GM21526 (cell line): ENCODE data around the gene PLA2G4B.
"Not testable (repeated sequence)": the region's sequence is repeated elsewhere in the genome, so short reads cannot be mapped to it uniquely, and the experiment has no call there.

ENCODE experiments used
- ATAC-seq: cut with Tn5 transposase; IDR thresholded peaks from one replicate; pipeline ENCODE4 v1.9.1; 2021; ENCODE audit warnings: moderate library complexity; ENCODE audit not compliant: unreplicated experiment, low FRiP score

Gene PLA2G4B

DNA sequence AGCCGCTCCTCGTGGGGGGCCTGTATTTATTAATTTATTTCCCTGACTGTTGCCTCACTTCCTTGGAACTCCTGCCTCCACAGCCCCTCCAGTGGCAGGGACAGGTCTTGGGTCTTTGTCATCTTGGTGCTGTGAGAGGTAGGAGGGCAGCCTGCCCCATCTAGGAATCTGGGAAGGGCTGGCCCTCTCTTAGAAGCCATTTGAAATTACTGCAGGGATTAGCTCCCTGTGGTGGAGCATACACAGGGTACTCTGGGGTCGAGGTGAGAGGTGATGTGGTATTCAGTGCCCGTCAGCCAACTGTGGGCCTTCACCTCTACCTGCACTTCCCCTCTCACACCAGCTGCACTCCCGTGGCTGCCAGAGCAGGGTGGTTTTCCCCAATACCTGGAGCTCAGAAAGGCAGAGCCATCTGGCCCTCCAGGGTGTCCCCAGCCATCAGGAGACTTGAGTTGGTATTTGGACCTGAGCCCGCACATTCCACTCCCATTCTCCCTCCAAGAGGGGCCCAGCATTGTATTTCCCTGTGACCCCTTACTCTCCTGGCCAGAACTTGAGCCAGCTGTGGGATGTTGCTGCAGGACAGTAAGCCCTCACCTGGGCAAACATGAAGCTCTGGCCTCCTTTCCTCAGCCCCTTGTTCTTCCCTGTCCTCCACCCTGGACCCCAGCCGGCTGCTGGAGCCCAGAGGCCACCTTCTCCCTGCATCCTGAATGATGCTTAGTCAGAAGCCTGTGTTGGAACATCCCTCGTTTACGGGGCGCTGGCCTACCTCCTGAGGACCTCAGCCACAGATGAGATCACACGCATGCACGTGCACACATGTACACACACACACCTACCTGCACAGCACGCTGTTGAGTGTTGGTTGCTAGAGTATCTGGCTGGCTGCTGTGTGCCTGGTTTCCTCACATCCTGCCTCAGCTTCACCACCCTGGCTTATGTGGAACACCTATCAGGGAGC, 12.8 kb upstream of the PLA2G4B start:
- no peak for ATAC-seq

DNA sequence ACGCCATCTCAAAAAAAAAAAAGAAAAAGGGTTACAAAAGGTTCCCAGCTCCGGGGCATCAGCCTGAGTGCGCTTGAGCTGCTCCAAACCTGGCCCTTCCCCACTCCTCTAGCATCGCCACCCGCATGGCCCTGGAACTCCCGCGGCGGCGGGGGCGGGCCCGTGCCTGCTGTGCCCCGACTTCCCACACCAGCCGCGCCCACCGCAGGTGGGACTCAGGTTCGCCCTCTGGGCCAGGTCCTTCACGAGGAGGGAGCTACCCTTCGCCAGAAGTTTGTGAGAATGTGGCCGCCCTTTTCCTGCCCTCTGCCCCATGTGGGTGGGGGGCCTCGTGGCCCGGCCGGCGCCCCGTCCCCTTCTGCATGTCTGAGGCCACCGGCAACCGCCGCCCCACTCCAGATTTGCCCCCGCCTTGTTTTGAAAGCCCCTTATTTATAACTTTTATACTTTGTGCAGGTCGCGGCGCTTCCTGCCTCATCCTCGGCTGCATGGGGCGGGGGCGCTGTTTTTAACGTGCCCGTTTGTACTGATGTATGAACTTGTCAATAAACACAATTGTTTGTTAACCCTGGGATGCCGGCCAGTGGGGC, 11.3 kb upstream of the PLA2G4B start:
- peak; percentile 8 for ATAC-seq

DNA sequence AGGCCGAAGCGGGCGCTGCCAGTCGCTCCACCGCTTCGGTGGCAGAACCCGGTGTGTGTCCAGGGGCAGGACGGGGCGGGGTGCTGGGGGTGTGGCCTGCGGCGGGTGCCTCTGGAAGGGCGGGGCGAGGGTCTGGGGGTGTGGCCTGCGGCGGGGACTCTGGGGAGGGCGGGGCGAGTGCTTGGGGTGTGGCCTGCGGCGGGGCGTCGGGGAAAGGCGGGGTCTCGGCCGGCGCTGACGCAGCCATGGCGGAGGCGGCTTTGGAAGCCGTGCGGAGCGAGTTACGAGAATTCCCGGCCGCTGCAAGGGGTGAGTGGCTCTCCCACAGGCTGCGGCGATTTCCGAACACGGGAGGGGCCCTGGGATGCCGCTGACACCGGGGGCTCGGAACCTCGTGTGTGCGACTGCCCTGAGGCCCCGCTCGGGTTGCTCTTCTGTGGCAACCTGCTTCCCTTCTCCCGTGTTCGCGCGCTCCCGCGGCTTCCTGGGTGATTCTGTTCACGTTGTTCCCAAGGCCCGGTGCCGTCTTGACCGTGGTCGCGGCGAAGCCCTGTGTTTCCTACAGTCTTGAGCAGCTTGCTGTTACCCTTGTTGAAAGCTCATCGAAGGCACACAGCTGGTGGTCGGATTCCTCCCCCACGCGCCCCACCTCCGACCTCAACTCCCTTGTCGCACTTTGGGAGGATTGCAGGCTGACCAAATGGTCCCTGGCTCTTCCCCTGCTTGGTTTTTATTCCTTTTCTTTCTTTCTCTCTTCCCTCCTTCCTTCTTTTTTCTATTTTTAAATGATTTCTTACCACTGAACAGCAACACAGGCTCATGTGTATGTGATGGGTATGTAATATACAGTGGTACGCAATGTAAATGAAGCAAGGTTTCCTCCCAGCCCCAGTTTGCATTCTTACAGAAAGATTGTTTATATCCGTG, 10.5 kb upstream of the PLA2G4B start, which contains the start of gene JMJD7:
JMJD7 (plus strand) TSS at position 213 of the 927 bp plus-strand sequence; CDS start at position 246, 33 bp downstream.
- peak; percentile 60 for ATAC-seq

DNA sequence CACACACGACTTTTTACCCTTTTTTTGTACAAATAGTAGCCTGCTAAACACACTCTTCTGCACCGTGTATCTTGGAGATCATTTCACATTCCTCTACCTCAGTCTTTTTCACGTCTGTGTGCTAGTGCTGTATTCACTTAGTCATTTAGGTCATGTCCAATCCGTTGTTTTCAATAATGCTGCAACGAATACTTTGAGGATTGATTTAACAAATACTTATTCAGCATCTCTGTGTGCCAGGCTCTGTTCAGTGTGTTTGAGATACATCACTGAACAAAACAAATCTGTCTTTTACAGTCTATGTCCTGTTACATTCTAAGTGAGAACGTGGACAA, 9.9 kb upstream of the PLA2G4B start:
- no peak for ATAC-seq

DNA sequence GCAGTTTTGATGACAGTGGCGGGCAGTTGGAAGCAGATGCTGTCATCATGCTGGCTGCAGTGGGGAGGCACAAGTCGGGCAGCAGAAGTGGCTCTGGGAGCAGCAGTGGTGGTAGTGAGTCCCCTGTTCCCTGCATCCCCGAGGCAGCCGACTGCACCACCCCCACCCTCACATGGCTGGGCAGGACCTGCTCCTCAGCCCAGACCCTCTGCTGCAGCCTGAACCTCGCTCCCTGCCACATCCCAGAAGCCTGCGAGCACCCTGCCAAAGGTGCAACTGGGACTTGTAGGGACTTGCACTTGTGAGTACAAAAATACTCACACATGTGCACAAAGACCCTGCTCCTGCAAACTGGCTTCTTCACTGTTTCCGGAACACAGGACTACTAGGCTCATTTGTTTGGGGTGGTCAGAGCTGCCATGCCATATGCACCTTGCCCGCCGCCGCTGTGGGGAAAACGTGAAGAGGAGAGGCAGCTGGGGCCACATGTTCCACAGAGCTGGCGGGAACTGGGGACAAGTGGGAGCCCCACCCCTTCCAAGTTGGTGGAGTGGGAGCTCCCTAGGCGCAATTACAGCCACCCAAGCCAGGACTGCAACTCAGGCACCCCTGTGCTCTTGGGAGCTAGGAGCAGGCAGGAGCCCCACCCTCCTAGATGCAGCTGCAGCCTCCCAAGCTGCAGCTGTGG, 8.5 kb upstream of the PLA2G4B start:
- no peak for ATAC-seq

DNA sequence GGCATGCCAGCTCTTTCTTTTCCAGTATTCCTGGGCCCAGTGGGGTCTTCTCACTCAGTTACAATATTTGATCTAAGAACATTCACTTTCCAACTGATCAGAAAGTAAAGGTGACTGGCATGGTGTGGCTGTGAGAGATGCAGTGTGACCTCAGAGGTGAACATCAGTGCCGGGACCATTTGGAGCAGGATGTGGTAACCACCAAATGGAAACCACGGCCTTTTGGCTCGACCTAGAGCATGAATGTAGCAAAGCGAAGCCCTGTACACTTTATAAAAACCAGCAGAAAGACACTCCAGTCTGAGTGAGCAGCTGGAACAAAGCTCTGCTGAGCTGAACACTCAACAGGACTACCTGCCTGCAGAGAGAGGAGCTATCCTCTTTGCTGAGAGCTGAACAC, 7.4 kb upstream of the PLA2G4B start:
- ATAC-seq = not testable (repeated sequence)

DNA sequence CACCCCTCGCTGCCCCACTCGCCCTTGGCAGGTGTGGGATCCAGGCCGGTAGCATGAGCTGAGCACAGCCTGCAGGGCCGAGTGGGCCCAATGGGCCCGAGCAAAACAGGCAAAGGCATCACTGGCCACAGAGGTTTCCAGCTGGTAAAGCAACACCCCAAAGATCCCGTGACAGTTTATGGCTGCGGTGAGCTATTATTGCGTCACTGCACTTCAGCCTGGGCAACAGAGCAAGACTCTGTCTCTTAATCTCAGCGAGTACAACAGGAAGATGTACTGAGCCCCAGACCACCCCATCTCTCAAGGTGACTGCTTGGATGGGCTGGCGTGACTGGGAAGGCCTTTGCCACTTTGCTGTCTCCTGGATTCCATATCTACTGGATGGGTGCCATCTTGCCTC, 6.4 kb upstream of the PLA2G4B start:
- ATAC-seq = no peak

DNA sequence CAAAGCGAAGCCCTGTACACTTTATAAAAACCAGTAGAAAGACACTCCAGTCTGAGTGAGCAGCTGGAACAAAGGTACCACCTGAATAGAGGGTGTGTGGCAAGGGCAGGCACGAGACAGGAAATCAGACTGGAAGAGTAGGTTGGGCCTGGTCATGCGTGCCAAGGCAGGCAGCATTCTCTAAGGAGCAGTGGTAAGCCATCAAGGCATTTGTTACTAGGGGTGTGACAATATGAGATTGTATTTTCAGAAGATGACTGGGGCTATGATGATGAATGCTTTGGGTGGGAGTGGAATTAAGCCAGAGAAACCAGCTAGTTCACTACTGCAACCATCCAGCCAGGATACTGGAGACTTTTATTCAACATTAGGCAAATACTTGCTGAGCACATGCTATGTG, 5.8 kb upstream of the PLA2G4B start:
- no peak for ATAC-seq

DNA sequence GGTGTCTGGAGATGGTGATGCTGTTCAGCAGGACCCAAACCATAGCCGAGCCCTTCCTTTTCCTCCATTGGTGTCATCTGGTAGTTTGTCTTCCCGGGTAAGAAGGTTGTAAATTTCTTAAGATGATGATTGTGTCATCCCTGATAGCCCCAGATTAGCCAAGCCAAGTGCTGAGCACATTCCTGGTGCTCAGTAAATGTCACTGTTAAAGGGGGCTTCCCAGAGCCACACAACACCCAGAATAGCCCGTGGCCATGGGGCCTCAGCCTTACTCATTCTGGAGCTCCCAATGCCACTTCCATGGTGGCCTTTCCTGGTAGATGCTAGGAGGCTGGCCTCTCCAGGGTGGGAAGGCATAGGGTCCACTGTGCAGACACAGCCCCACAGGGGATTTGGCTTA, 4.6 kb upstream of the PLA2G4B start:
- ATAC-seq = no peak

DNA sequence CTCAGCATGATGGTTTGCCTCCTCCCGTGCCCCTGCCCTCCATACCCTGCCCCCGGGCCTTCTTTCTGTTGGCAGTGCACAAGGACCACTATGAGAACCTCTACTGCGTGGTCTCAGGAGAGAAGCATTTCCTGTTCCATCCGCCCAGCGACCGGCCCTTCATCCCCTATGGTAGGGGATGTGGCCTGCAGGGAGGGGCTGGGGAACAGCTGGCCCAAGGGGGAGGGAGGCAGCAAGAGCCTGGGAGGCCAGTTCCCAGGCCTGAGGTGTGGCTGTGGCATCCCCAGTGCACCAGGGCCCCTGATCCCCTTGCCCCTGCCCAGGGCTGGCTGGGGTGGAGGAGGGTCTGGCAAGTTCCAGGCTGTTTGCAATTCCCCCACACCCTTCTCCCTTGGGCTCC, 2.6 kb upstream of the PLA2G4B start:
- no peak for ATAC-seq

DNA sequence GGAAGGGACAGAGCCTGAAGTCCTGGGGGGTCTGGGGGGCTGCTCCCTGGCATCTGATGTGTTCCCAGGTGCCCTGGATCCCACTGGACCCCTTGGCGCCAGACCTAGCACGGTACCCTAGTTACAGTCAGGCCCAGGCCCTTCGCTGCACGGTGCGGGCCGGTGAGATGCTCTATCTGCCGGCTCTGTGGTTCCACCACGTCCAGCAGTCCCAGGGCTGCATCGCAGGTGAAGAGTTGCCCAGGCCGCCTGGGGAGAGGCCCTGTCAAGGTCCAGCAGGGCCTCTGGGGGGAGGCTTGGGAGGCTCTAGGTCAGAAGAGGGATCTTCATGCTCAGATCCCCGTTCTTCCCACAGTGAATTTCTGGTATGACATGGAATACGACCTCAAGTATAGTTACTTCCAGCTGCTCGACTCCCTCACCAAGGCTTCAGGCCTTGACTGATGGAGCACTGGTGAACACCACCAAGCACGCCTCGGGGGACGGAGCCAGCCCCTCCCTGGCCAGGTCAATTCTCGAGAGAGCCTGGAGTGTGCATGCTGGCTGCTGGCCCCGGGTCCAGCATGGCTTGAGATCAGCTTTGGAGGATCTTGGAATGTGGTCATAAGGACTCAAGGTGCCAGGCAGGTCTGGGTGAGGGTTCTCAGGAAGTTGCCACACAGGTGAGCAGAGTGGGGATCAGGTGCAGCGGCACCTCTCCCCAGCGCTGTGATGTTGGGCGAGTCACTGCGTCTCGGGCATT, 1.8 kb upstream of the PLA2G4B start:
- no peak for ATAC-seq

DNA sequence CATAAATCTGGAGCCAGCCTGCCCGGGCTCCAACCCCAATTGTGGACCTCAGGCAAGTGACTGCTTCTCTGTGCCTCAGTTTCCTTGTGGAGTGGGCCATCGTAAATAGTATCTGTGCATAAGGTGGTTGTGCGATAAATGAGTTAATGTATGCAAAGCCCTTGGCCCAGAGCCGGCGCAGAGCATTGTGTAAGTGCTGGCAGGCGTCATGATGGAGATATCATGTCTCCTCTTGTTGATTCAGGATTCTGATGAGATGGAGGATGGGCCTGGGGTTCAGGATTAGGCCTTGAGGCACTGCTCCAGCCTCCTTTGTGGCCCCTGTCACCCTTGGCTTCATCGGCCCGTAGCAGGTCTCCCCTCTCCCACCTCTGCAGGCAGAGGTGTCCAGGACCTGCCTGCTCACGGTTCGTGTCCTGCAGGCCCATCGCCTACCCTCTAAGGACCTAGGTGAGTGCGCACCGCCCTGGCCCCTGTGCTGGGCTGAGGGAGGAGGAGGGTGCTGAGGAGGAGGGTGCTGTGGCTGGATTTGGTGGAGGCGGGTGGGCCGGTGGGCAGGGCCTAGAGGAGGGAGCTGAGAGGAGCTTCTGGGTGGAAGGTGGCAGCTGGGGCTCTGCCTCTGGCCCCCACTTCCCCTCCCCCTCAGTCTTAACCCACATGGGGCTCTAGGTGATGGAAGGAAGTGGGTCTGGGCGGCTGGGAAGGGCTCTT, 1.3 kb downstream of the PLA2G4B start:
- no peak for ATAC-seq

DNA sequence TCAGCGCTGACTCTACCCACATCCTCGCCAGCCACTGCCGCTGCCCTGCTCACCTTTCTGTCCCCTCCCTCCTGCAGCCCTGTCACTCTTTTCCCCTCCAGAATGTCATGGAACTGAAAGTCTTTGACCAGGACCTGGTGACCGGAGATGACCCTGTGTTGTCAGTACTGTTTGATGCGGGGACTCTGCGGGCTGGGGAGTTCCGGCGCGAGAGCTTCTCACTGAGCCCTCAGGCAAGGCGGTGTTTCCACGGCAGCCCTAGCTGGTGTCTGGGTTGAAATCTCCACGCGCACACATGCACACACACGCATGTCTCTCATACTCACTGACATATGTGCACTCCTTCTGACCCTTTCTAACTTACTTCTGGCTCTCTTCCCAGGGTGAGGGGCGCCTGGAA, 2.0 kb downstream of the PLA2G4B start:
- no peak for ATAC-seq

DNA sequence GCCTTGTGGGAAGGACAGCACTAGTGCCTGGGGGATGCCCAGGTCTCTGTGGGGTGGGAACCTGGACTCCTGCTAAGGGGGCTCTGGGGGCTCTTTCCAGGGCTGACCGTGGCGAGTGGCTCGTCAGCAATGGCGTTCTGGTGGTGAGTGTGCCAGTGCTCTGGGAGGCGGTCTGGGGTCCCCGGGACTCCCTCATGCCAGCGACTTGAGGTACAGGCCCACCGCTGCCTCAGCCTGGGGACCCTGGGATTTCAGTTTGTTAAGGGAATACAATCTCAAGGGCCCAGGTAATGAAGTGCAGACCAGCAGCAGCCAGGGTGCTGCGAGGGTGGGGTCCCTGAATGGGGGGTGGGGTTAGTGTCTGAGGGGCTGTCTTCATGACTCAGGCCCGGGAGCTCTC, 2.5 kb downstream of the PLA2G4B start:
- ATAC-seq = no peak

DNA sequence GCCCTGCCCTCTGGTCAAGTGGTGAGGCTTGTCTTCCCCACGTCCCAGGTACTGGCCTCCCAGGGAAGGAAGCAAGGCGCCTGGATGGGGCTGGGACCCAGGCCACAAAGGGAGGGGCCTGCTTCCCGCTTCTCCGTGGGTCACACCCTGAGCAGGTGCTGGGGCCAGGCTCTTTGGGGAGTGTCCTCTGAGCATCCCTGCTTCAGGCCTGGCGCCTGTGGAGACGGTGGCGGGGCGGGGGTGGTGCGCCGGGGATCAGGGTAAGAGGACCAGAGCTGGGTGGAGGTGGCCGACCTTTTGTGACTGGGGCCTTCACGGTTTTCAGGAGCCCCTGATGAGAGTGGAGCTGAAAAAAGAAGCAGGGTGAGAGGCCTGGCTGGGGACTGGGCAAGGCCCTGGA, 3.6 kb downstream of the PLA2G4B start:
- ATAC-seq = no peak

DNA sequence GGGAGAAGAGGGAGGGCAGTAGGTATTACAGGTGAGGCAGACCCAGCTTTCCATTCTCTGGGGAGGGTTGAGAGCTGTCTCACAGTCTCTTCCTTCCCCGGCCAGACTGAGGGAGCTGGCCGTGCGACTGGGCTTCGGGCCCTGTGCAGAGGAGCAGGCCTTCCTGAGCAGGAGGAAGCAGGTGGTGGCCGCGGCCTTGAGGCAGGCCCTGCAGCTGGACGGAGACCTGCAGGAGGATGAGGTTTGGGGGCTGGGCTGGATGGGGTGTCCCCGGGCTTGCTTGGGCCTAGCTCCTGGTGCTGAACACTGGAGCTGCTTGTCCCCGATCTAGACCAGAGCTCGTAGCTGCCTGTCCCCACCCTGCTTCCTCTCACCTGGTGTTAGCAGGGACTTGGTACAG, 4.9 kb downstream of the PLA2G4B start:
- ATAC-seq = no peak

DNA sequence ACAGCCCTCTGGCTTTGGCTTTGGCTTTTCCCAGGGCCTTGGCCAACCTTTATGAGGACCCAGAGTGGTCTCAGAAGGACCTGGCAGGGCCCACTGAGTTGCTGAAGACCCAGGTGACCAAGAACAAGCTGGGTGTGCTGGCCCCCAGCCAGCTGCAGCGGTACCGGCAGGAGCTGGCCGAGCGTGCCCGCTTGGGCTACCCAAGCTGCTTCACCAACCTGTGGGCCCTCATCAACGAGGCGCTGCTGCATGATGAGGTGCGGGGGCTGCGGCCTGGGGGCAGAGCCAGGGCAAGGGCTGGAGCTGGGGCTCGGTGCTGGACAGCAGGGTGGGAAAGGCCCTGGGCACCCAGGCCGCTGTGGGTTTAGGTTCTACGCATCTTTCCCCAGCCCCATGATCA, 6.2 kb downstream of the PLA2G4B start:
- ATAC-seq = no peak

DNA sequence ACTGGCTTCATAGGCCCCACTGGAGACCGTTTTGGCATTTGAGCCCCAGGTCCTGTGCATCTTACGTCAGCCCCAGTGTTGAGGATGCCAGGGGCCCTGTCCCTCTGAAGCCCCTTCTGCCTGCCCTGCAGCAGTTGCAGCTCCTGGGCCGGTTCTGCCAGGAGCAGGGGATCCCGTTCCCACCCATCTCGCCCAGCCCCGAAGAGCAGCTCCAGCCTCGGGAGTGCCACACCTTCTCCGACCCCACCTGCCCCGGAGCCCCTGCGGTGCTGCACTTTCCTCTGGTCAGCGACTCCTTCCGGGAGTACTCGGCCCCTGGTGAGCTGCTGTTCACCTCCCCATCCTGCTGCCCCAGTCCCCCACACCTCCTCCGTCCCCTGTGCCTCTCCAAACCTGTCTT, 8.6 kb downstream of the PLA2G4B start:
- ATAC-seq = no peak

DNA sequence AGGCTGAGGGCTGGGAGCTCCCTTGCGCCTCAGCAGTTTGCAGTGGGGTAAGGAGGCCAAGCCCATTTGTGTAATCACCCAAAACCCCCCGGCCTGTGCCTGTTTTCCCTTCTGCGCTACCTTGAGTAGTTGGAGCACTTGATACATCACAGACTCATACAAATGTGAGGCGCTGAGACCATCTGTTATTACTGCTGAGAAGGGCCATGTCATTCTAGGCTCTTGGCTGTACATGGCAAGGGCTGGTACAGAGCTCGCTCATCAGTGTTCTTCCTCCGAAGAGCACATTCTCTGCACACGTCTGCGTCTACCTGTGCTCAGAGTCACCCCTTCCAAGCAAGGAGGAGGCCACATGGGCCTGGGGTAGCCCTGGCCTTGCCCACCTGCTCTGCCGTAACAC, 9.3 kb downstream of the PLA2G4B start:
- ATAC-seq = no peak
